ENCODE data around the gene ARL15. TPM values are rescaled to one million over a fixed set of nuclear protein-coding genes. Genes with fewer than 3 reads are reported as not detected.

ARL15 gene
- total RNA-seq, 4 donors from 2014 or later: 13.0 to 52.7 (median 17.1) TPM

GRCh38 chr5:54302267-54302687, 8.1 kb downstream of the ARL15 start:
- H3K36me3 ChIP-seq: no peaks in the 10 kb centered on the region
- TF ChIP-seq, protein P1, sequence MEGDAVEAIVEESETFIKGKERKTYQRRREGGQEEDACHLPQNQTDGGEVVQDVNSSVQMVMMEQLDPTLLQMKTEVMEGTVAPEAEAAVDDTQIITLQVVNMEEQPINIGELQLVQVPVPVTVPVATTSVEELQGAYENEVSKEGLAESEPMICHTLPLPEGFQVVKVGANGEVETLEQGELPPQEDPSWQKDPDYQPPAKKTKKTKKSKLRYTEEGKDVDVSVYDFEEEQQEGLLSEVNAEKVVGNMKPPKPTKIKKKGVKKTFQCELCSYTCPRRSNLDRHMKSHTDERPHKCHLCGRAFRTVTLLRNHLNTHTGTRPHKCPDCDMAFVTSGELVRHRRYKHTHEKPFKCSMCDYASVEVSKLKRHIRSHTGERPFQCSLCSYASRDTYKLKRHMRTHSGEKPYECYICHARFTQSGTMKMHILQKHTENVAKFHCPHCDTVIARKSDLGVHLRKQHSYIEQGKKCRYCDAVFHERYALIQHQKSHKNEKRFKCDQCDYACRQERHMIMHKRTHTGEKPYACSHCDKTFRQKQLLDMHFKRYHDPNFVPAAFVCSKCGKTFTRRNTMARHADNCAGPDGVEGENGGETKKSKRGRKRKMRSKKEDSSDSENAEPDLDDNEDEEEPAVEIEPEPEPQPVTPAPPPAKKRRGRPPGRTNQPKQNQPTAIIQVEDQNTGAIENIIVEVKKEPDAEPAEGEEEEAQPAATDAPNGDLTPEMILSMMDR (IDR thresholded peaks at IDR 0.05): no peak
- no peak for TF ChIP-seq EP300 (IDR thresholded peaks at IDR 0.05)
- no peak for TF ChIP-seq POLR2A (IDR thresholded peaks at IDR 0.05)
- no peaks in the 10 kb centered on the region for H3K27me3 ChIP-seq
- DNase-seq (ENCODE audit: low spot score in 2 of 2): peak in 1 of 2 donors; percentile 12
- no peaks in the 10 kb centered on the region for H3K9me3 ChIP-seq
- no peak overlapping the region for H3K27ac ChIP-seq
- peaks cover 0 to 22% (median 3%) of the 10 kb centered on the region in 4 donors for H3K4me1 ChIP-seq
- WGBS, 2 donors: 78 to 79% methylated on average over 5 of the region's 5 CpGs
- no peak overlapping the region for H3K4me3 ChIP-seq

DNA sequence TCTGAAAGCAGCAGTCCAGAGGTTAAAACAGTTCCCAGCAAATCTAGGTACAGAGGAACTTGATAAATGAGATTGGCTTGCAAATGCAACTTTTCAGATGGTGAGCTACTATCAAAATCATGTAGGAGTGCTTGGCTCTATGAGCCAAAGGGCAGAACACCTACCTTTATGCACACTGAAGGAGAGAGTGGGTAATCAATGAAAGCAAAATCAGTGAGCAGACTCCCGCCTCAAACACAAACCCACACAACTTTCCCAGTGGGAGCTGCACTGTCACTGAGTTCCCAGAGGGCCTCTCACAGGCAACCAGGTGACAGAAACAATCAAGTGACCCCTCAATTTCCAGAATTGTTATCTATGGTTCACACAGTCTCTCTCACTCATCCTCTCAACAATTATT, 8.5 kb downstream of the ARL15 start:
- Histone ChIP-seq H3K36me3 (no peaks in the 10 kb centered on the region), H3K9me3 (no peaks in the 10 kb centered on the region), H3K27me3 (no peaks in the 10 kb centered on the region), H3K27ac (no peak overlapping the region), H3K4me1 (peaks cover 0 to 25% (median 3%) of the 10 kb centered on the region in 4 donors), H3K4me3 (no peak overlapping the region)
- no peak for DNase-seq (ENCODE audit: low spot score in 2 of 2)
- WGBS, 2 donors: 56 to 95% methylated on average over 1 of the region's 1 CpG
- TF ChIP-seq, protein P1 (IDR thresholded peaks at IDR 0.05): no peak

DNA sequence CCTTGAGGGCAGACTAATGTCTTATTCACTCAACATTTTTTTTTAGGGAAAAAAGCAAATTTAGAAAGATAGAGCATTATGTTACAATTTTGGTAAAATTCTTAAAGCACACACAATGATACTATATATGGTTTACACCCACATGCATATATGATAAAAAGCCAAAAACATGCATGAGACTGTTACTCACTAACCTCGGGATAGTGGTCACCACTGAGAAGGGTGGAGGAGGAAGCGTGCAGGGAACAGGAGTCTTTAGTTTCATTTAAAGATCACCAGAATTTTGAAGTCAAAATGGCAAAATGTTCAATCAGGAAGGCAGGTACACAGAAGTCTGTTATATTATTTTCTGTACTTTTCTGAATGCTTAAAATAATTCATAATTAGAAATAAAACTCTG, 9.2 kb downstream of the ARL15 start:
- WGBS, 2 donors: 30 to 31% methylated on average over 2 of the region's 2 CpGs
- TF ChIP-seq POLR2A (IDR thresholded peaks at IDR 0.05) (no peak), EP300 (IDR thresholded peaks at IDR 0.05) (no peak)
- TF ChIP-seq, protein P1 (IDR thresholded peaks at IDR 0.05): no peak
- Histone ChIP-seq H3K27me3 (no peaks in the 10 kb centered on the region), H3K4me1 (peaks cover 0 to 31% (median 7%) of the 10 kb centered on the region in 4 donors), H3K36me3 (no peaks in the 10 kb centered on the region), H3K9me3 (no peaks in the 10 kb centered on the region), H3K4me3 (no peak overlapping the region), H3K27ac (no peak overlapping the region)
- DNase-seq (ENCODE audit: low spot score in 2 of 2): no peak

GRCh38 chr5:54298947-54299346, 11.4 kb downstream of the ARL15 start:
- Histone ChIP-seq H3K27ac (no peak overlapping the region), H3K36me3 (no peaks in the 10 kb centered on the region), H3K4me3 (no peak overlapping the region), H3K4me1 (peaks cover 0 to 40% (median 9%) of the 10 kb centered on the region in 4 donors), H3K9me3 (no peaks in the 10 kb centered on the region), H3K27me3 (no peaks in the 10 kb centered on the region)
- no peak for DNase-seq (ENCODE audit: low spot score in 2 of 2)
- 99 to 100% methylated on average over 5 of the region's 5 CpGs for WGBS, 2 donors
- TF ChIP-seq, protein P1 (IDR thresholded peaks at IDR 0.05): no peak
- TF ChIP-seq POLR2A (IDR thresholded peaks at IDR 0.05): no peak
- no peak for TF ChIP-seq EP300 (IDR thresholded peaks at IDR 0.05)

DNA sequence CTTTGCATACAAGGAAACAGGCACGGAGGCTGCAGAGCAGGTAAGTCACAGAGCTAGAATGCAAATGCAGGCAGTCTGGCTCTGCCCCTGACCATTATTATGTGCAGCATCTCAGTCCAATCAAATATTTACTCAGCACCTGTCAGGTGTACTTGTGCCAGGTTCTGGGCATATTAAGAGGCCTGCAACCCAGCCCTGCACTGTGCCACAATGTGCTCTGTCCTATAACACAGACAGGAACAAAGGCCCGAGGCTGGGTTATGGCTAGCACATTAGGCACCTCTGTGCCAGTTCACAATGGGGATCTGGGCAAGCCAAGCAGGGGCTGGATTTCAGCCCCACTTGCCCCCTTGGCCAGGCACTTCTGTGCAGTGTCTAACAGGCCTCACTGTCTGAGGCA, 14.0 kb downstream of the ARL15 start:
- 81 to 85% methylated on average over 2 of the region's 2 CpGs for whole genome bisulfite sequencing, 2 donors
- Histone ChIP-seq H3K4me3 (no peak overlapping the region), H3K4me1 (peaks cover 0 to 29% (median 6%) of the 10 kb centered on the region in 4 donors), H3K27ac (peak overlapping the region in 1 of 4 donors; percentile 9), H3K9me3 (no peaks in the 10 kb centered on the region), H3K36me3 (no peaks in the 10 kb centered on the region), H3K27me3 (no peaks in the 10 kb centered on the region)
- DNase-seq (ENCODE audit: low spot score in 2 of 2): no peak
- TF ChIP-seq EP300 (IDR thresholded peaks at IDR 0.05) (no peak), POLR2A (IDR thresholded peaks at IDR 0.05) (no peak)
- TF ChIP-seq, protein P1 (IDR thresholded peaks at IDR 0.05): no peak
